Hindlimb muscle (tissue), 1 donor: ENCODE data around the gene WDR64. TPM values are rescaled to one million over a fixed set of nuclear protein-coding genes. Genes with fewer than 3 reads are reported as not detected.
"Not testable (repeated sequence)": the region's sequence is repeated elsewhere in the genome, so short reads cannot be mapped to it uniquely, and the experiment has no call there.

Experiments used
- DNase-seq: peaks from one replicate; pipeline ENCODE4 v3.0.0-alpha.2; 2013
- polyA plus RNA-seq: library from polyadenylated mRNA; unstranded; fragments of 120-200 nt; gene quantifications from one replicate; pipeline ENCODE4 v1.2.1, GENCODE V29; 2013; ENCODE audit not compliant: insufficient read length

Gene WDR64
- polyA plus RNA-seq, 1 donor, result 0.45 TPM

GRCh38 chr1:241702442-241703373 lies 50.6 kb downstream of the WDR64 start:
- no peak for DNase-seq

- not testable (repeated sequence) for DNase-seq
Measured at GRCh38 chr1:241703739-241704138, 51.7 kb downstream of the WDR64 start.

GRCh38 chr1:241706257-241706656 lies 54.2 kb downstream of the WDR64 start:
- DNase-seq, result no peak

GRCh38 chr1:241706967-241707366 lies 54.9 kb downstream of the WDR64 start:
- no peak for DNase-seq

GRCh38 chr1:241707442-241707841 lies 55.4 kb downstream of the WDR64 start:
- DNase-seq, result no peak

GRCh38 chr1:241711326-241711725 lies 59.2 kb downstream of the WDR64 start:
- DNase-seq, result no peak

- DNase-seq, result no peak
Measured at GRCh38 chr1:241713316-241713715, 61.2 kb downstream of the WDR64 start.

- no peak for DNase-seq
Measured at GRCh38 chr1:241714321-241715218, 62.5 kb downstream of the WDR64 start.

- DNase-seq, result no peak
Measured at GRCh38 chr1:241715435-241715834, 63.4 kb downstream of the WDR64 start.

GRCh38 chr1:241715956-241716355 lies 63.9 kb downstream of the WDR64 start:
- DNase-seq, result no peak

- no peak for DNase-seq
Measured at GRCh38 chr1:241716915-241717656, 65.0 kb downstream of the WDR64 start.

GRCh38 chr1:241717975-241718374 lies 65.9 kb downstream of the WDR64 start:
- no peak for DNase-seq

GRCh38 chr1:241721011-241721410 lies 68.9 kb downstream of the WDR64 start:
- no peak for DNase-seq

- DNase-seq, result no peak
Measured at GRCh38 chr1:241722947-241723346, 70.9 kb downstream of the WDR64 start.

- DNase-seq, result no peak
Measured at GRCh38 chr1:241724741-241725356, 72.8 kb downstream of the WDR64 start.

GRCh38 chr1:241730031-241730430 lies 78.0 kb downstream of the WDR64 start:
- DNase-seq, result no peak

- DNase-seq, result no peak
Measured at GRCh38 chr1:241733899-241734298, 81.8 kb downstream of the WDR64 start.

- no peak for DNase-seq
Measured at GRCh38 chr1:241734533-241734932, 82.5 kb downstream of the WDR64 start.

GRCh38 chr1:241735493-241735926 lies 83.4 kb downstream of the WDR64 start:
- DNase-seq, result not testable (repeated sequence)

- DNase-seq, result no peak
Measured at GRCh38 chr1:241736387-241736786, 84.3 kb downstream of the WDR64 start.

- no peak for DNase-seq
Measured at GRCh38 chr1:241738284-241739078, 86.4 kb downstream of the WDR64 start.
